Esophagus muscularis mucosa (tissue), 3 donors: Measurements from ENCODE around the gene SIVA1.

Experiments
- POLR2AphosphoS5 ChIP-seq, 2 donors: sonication (generic); formaldehyde crosslinking; IDR thresholded peaks; one replicate each; pipeline ENCODE4 v1.6.1; 2017; ENCODE audit warnings: antibody characterized with exemption in 2 of 2
- TF ChIP-seq, protein P1 (sequence below), 3 experiments: fragments of 200-600 bp in 2 of 3; fragments of 450-650 bp in 1 of 3; sonication (generic) in 2 of 3; IDR thresholded peaks; one replicate each; pipeline ENCODE4 v1.5.1; 2017 to 2019; ENCODE audit warnings: antibody characterized with exemption in 3 of 3, mild to moderate bottlenecking in 2 of 3, moderate library complexity in 1 of 3

DNA sequence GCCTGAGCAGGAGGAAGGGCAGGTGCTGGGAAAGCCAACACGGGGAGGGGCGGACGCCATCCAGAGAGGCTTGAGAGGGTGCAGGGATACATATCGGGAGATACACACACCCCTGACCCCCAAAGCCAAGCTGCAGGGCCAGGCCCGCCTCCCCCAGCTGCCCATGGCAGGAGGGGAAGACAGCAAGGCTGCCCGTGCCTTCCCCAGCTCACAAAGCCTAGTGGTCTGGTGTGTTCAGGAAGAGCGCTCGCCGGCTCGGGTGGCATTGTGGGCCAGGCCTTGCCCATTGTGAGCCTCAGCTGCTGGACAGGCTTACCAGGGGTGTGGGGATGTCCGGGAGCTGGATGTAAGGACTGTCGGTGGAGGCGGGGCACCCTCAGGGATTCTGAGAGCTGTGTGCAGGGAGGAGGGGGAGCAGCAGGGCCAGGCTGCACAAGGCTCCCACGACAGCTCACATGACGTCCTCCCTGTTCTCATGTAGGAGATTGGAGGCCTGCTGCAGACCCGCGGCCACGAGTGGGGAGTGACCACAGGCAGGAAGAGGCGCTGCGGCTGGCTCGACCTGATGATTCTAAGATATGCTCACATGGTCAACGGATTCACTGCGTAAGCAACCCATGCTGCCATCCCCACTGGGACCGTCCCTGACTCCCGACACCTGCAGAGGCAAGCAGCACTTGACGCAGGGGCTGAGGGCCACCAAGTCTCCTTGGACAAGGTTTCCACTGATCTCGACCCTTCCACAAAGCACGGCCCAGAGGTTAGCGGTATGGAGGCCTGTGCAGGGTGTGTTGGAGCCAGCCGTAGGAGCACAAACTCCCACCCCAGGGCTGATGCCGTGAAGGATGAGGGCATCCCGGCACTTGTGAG is 10.1 kb upstream of the SIVA1 start:
- no peak for TF ChIP-seq POLR2AphosphoS5 (IDR thresholded peaks at IDR 0.05)
- TF ChIP-seq, protein P1, sequence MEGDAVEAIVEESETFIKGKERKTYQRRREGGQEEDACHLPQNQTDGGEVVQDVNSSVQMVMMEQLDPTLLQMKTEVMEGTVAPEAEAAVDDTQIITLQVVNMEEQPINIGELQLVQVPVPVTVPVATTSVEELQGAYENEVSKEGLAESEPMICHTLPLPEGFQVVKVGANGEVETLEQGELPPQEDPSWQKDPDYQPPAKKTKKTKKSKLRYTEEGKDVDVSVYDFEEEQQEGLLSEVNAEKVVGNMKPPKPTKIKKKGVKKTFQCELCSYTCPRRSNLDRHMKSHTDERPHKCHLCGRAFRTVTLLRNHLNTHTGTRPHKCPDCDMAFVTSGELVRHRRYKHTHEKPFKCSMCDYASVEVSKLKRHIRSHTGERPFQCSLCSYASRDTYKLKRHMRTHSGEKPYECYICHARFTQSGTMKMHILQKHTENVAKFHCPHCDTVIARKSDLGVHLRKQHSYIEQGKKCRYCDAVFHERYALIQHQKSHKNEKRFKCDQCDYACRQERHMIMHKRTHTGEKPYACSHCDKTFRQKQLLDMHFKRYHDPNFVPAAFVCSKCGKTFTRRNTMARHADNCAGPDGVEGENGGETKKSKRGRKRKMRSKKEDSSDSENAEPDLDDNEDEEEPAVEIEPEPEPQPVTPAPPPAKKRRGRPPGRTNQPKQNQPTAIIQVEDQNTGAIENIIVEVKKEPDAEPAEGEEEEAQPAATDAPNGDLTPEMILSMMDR (IDR thresholded peaks at IDR 0.05) = no peak
